HepG2 (cell line): ENCODE measurements around the gene MAGI1. TPM values are rescaled to one million over a fixed set of nuclear protein-coding genes. Genes with fewer than 3 reads are reported as not detected.
A peak's percentile ranks its signal among the peaks of the same experiment; 100 is the strongest.

Experiments
- ATAC-seq: fragments of 200-7000 bp; cut with Tn5 transposase; 3 replicates; pipeline ENCODE4 v1.9.1; 2020; ENCODE audit warnings: mild to moderate bottlenecking, moderate library complexity
- BruUV-seq: library from RNA; stranded (reverse); fragments of 400-500 nt; replicated peaks from 2 replicates; lab custom pipeline; 2021; lab: Mats Ljungman, UMichigan
- CTCF ChIA-PET: fragments of 300-600 bp; formaldehyde crosslinking; extraction: SDS; loops from one replicate; lab custom pipeline; 2021; ENCODE audit warnings: low total read pairs, inconsistent platforms, low intra/inter-chr PET ratio; lab: Yijun Ruan, JAX
- POLR2A ChIA-PET: fragments of 350-600 bp; sonication (Branson Sonifier 250); formaldehyde crosslinking; loops from one replicate; lab custom pipeline; 2020; ENCODE audit warnings: antibody characterized with exemption, inconsistent platforms; lab: Yijun Ruan, JAX
- DNase-seq: peaks from one replicate; pipeline ENCODE4 v3.0.0-alpha.2; 2015; ENCODE audit warnings: low spot score
- FAIRE-seq: peaks from 3 replicates; lab custom pipeline; 2011; peaks lifted over from hg19 to GRCh38; lab: Jason Lieb, UNC
- H2AFZ ChIP-seq: one replicate; pipeline ENCODE4 v1.6.1; 2011; ENCODE audit warnings: low read length, inconsistent platforms
- H3K27ac ChIP-seq: fragments of 300-600 bp; 3 replicates; pipeline ENCODE4 v1.8.0; 2011; ENCODE audit warnings: mixed run types, mild to moderate bottlenecking, mixed read lengths, low read length, inconsistent platforms; ENCODE audit not compliant: insufficient read depth; ENCODE audit errors: extremely low read length
- H3K27me3 ChIP-seq, 2 experiments: fragments of 200-600 bp in 1 of 2; 2 replicates in 1 of 2; 3 replicates in 1 of 2; pipeline versions ENCODE4 v1.6.0 to v1.8.0; 2011; ENCODE audit warnings: low read length in 2 of 2, mild to moderate bottlenecking in 2 of 2, moderate library complexity in 2 of 2, inconsistent platforms in 1 of 2; ENCODE audit not compliant: insufficient read depth in 2 of 2, control insufficient read depth in 1 of 2
- H3K36me3 ChIP-seq, 2 experiments: fragments of 200-600 bp in 1 of 2; replicated peaks in 1 of 2; 2 replicates in 1 of 2; 3 replicates in 1 of 2; pipeline versions ENCODE4 v1.5.1 to v1.8.0; 2011; ENCODE audit warnings: low read length in 2 of 2, inconsistent platforms in 1 of 2; ENCODE audit not compliant: insufficient read depth in 2 of 2, control insufficient read depth in 1 of 2
- H3K4me1 ChIP-seq: 2 replicates; pipeline ENCODE4 v1.5.1; 2012; ENCODE audit warnings: low read length, inconsistent platforms; ENCODE audit not compliant: insufficient read depth
- H3K4me2 ChIP-seq: 2 replicates; pipeline ENCODE4 v1.6.0; 2011; ENCODE audit warnings: low read depth, low read length, inconsistent platforms
- H3K4me3 ChIP-seq, 3 experiments: fragments of 200-600 bp in 1 of 3; sonication (generic), shearing (Covaris generic) in 1 of 3; replicated peaks in 1 of 3; 2 replicates each; pipeline ENCODE4 v1.5.1; 2011 to 2016; ENCODE audit warnings: low read length in 3 of 3, inconsistent platforms in 2 of 3, low read depth in 2 of 3, mild to moderate bottlenecking in 2 of 3, control low read depth in 1 of 3, mixed read lengths in 1 of 3; ENCODE audit not compliant: insufficient read depth in 1 of 3
- H3K79me2 ChIP-seq: one replicate; pipeline ENCODE4 v1.6.1; 2011; ENCODE audit warnings: low read length, inconsistent platforms; ENCODE audit not compliant: insufficient read depth
- H3K9ac ChIP-seq: 2 replicates; pipeline ENCODE4 v1.6.0; 2011; ENCODE audit warnings: mild to moderate bottlenecking, low read depth, low read length, inconsistent platforms; ENCODE audit not compliant: insufficient read depth
- H3K9me3 ChIP-seq: 2 replicates; pipeline ENCODE4 v1.5.1; 2012; ENCODE audit warnings: mild to moderate bottlenecking, low read length
- H4K20me1 ChIP-seq: 2 replicates; pipeline ENCODE4 v1.6.0; 2011; ENCODE audit warnings: inconsistent platforms, mild to moderate bottlenecking, low read length, moderate library complexity; ENCODE audit not compliant: insufficient read depth
- ATM ChIP-seq: fragments of 450-650 bp; IDR thresholded peaks from 2 replicates; pipeline ENCODE4 v1.7.1; 2017; ENCODE audit warnings: mild to moderate bottlenecking, borderline replicate concordance
- CEBPG ChIP-seq: IDR thresholded peaks from 2 replicates; pipeline ENCODE4 v1.6.1; 2016
- CENPX ChIP-seq: sonication (generic); formaldehyde crosslinking; IDR thresholded peaks from 2 replicates; pipeline ENCODE4 v1.9.0; 2021; ENCODE audit warnings: mild to moderate bottlenecking, missing genetic modification reagents, moderate library complexity
- GATAD1 ChIP-seq: IDR thresholded peaks from 2 replicates; pipeline ENCODE4 v1.6.1; 2016; ENCODE audit warnings: missing genetic modification reagents, missing compliant biosample characterization
- KMT2A ChIP-seq: sonication (generic); formaldehyde crosslinking; IDR thresholded peaks from 2 replicates; pipeline ENCODE4 v1.4.0; 2020; ENCODE audit warnings: missing genetic modification reagents
- MED8 ChIP-seq: sonication (generic); formaldehyde crosslinking; IDR thresholded peaks from 2 replicates; pipeline ENCODE4 v1.8.1; 2023; ENCODE audit warnings: mild to moderate bottlenecking, missing genetic modification reagents; ENCODE audit not compliant: insufficient replicate concordance
- MXI1 ChIP-seq: IDR thresholded peaks from 3 replicates; pipeline ENCODE4 v1.6.1; 2012; ENCODE audit warnings: low read depth, low read length, inconsistent platforms, borderline replicate concordance
- SAP130 ChIP-seq: IDR thresholded peaks from 2 replicates; pipeline ENCODE4 v1.6.1; 2016; ENCODE audit warnings: low read depth
- SMARCE1 ChIP-seq: fragments of 450-650 bp; IDR thresholded peaks from 2 replicates; pipeline ENCODE4 v1.6.1; 2017; ENCODE audit warnings: borderline replicate concordance
- STAG1 ChIP-seq: sonication (generic); formaldehyde crosslinking; IDR thresholded peaks from 2 replicates; pipeline ENCODE4 v1.4.0; 2020; ENCODE audit warnings: missing genetic modification reagents
- SYNCRIP ChIP-seq: fragments of 200-400 bp; formaldehyde crosslinking; IDR thresholded peaks from 2 replicates; pipeline ENCODE4 v1.6.1; 2018; ENCODE audit warnings: mild to moderate bottlenecking, low read depth, low read length; ENCODE audit not compliant: insufficient read depth
- TARDBP ChIP-seq: sonication (generic); formaldehyde crosslinking; IDR thresholded peaks from 2 replicates; pipeline ENCODE4 v1.8.0; 2022; ENCODE audit warnings: mild to moderate bottlenecking, missing genetic modification reagents
- ZBTB46 ChIP-seq: sonication (generic); formaldehyde crosslinking; IDR thresholded peaks from 2 replicates; pipeline ENCODE4 v1.4.0; 2020; ENCODE audit warnings: mild to moderate bottlenecking, missing genetic modification reagents, borderline replicate concordance
- ZBTB7A ChIP-seq: sonication (generic); formaldehyde crosslinking; IDR thresholded peaks from 2 replicates; pipeline ENCODE4 v1.8.0; 2022; ENCODE audit warnings: mild to moderate bottlenecking, missing genetic modification reagents
- ZFX ChIP-seq: sonication (generic); formaldehyde crosslinking; IDR thresholded peaks from 2 replicates; pipeline ENCODE4 v1.4.0; 2020; ENCODE audit warnings: mild to moderate bottlenecking, low read depth, missing genetic modification reagents, moderate library complexity
- ZNF124 ChIP-seq: sonication (generic); formaldehyde crosslinking; IDR thresholded peaks from 2 replicates; pipeline ENCODE4 v1.4.0; 2020; ENCODE audit warnings: missing genetic modification reagents
- ZNF333 ChIP-seq: sonication (generic); formaldehyde crosslinking; IDR thresholded peaks from 2 replicates; pipeline ENCODE4 v1.4.0; 2020; ENCODE audit warnings: mild to moderate bottlenecking, missing genetic modification reagents, borderline replicate concordance
- ZNF343 ChIP-seq: sonication (generic); formaldehyde crosslinking; IDR thresholded peaks from 2 replicates; pipeline ENCODE4 v1.4.0; 2020; ENCODE audit warnings: mild to moderate bottlenecking, missing genetic modification reagents
- ZNF557 ChIP-seq: sonication (generic); formaldehyde crosslinking; IDR thresholded peaks from 2 replicates; pipeline ENCODE4 v1.4.0; 2020; ENCODE audit warnings: missing genetic modification reagents
- ZNF749 ChIP-seq: sonication (generic); formaldehyde crosslinking; IDR thresholded peaks from 2 replicates; pipeline ENCODE4 v1.8.0; 2022; ENCODE audit warnings: mild to moderate bottlenecking, missing genetic modification reagents, moderate library complexity, borderline replicate concordance
- ZNF790 ChIP-seq: sonication (generic); formaldehyde crosslinking; IDR thresholded peaks from 2 replicates; pipeline ENCODE4 v1.8.0; 2022; ENCODE audit warnings: missing genetic modification reagents, mild to moderate bottlenecking, borderline replicate concordance
- WGBS: methylation state at CpG from one replicate; pipeline ENCODE4 v1.1.6; 2017; ENCODE audit warnings: low lambda C conversion rate; 5-methylcytosine and 5-hydroxymethylcytosine counted together
- in situ Hi-C: cut with HindIII; loops from 2 replicates; pipeline ENCODE4 v1.10.0; 2017; ENCODE audit warnings: low pct_unique_long_range_greater_than_20kb; ENCODE audit not compliant: extremely low pct_ligation_motif_present
- intact Hi-C: fragments of 100-400 bp; cut with micrococcal nuclease; formaldehyde crosslinking; loops from one replicate; pipeline ENCODE4 v1.10.0; 2022; ENCODE audit not compliant: unreplicated experiment
- polyA plus RNA-seq, 8 experiments: library from polyadenylated mRNA; depleted of rRNA in 3 of 8; stranded (reverse) in 7 of 8; unstranded in 1 of 8; fragments of >200 nt; fragmentation: Illumina TruSeq in 4 of 8; extraction: Trizol in 4 of 8; gene quantifications; 2 replicates each; pipeline versions ENCODE4 v1.2.1 to v1.2.3, GENCODE V29; 2011 to 2016; ENCODE audit warnings: low read depth in 4 of 8, missing spikeins in 1 of 8, mixed read lengths in 1 of 8; ENCODE audit not compliant: insufficient read depth in 1 of 8
- total RNA-seq, 5 experiments: library from RNA; depleted of rRNA; stranded (reverse); fragments of >200 nt; fragmentation: Illumina TruSeq; extraction: Trizol; gene quantifications; 2 replicates each; pipeline ENCODE4 v1.2.3, GENCODE V29; 2016; ENCODE audit warnings: low read depth in 1 of 5

Gene MAGI1
- total and polyA plus RNA-seq, 2 of the 13 experiments (the other 11 are each of a cell fraction or from before 2014, with no cell fraction given) = 22.2 to 26.0 TPM

- peak; percentile 46; the same call in 1 of the 2 replicates for TF ChIP-seq ZNF790
- TF ChIP-seq KMT2A (CRISPR knock-in tag) = peak; percentile 41; the same call in 1 of the 2 replicates
- 0 out of 2 replicates have a peak, but pooled peaks have one; percentile 0 for TF ChIP-seq ZNF343
- peak; percentile 41; the same call in 1 of the 2 replicates for TF ChIP-seq ZFX (CRISPR knock-in tag)
- TF ChIP-seq ZNF749 (CRISPR knock-in tag) = 0 out of 2 replicates have a peak, but pooled peaks have one; percentile 2
- TF ChIP-seq CENPX (CRISPR knock-in tag) = no peak
- TF ChIP-seq TARDBP (CRISPR knock-in tag) = peak; percentile 38
- TF ChIP-seq SAP130 = no peak; the same call in 1 of the 2 replicates
These were observed 2.1 kb downstream of the MAGI1 start (continued) for GRCh38 chr3:66036586-66037148.

GRCh38 chr3:66035763-66036477 lies 2.8 kb downstream of the MAGI1 start:
- in situ Hi-C loops (no loop called here), intact Hi-C loops (loop anchor here (5.0 to 10.0 kb wide), 3 partner anchors 34 to 249 kb away; no protein-coding TSS in a partner anchor)
- Histone ChIP-seq H3K79me2 (peaks cover 71% of the 10 kb centered on the region), H3K9me3 (no peaks in the 10 kb centered on the region), H3K27ac (peak overlapping the region; percentile 98), H3K4me3 (peak overlapping the region; percentile 85 to 97 (median 92)), H4K20me1 (peaks cover 22% of the 10 kb centered on the region), H3K4me1 (peaks cover 49% of the 10 kb centered on the region), H3K4me2 (peak overlapping the region; percentile 99), H2AFZ (no peak overlapping the region), H3K36me3 (peaks cover 0 to 1% of the 10 kb centered on the region in 2 experiments; a peak in 1 of 5 replicates), H3K27me3 (no peaks in the 10 kb centered on the region; a peak in 1 of 5 replicates), H3K9ac (peak overlapping the region; percentile 82)
- FAIRE-seq = peak; percentile 57
- ChIA-PET POLR2A (interaction anchor here (1.7 to 2.7 kb wide), 2 partner anchors 8 to 37 kb away, joined by 3 to 8 read pairs; no protein-coding TSS in a partner anchor), CTCF (no interaction called here)
- no peak for ATAC-seq
- no TSS peak for BruUV-seq
- DNase-seq = peak; percentile 59
- WGBS = 25% methylated on average over 5 of the region's 5 CpGs
- TF ChIP-seq SMARCE1 (no peak), ZBTB46 (CRISPR knock-in tag) (no peak), ATM (no peak), STAG1 (no peak), ZNF333 (CRISPR knock-in tag) (no peak), ZNF124 (no peak), CEBPG (peak; percentile 46; the same call in 1 of the 2 replicates), GATAD1 (CRISPR knock-in tag) (no peak), MED8 (CRISPR knock-in tag) (no peak), ZBTB7A (CRISPR knock-in tag) (no peak), SYNCRIP (no peak), ZNF557 (no peak), MXI1 (peak; percentile 37; the same call in 1 of the 3 replicates)
